IMR-90 (cell line): ENCODE data around the gene EEF2K. TPM values are rescaled to one million over a fixed set of nuclear protein-coding genes. Genes with fewer than 3 reads are reported as not detected.

Experiments
- ATAC-seq: fragments of 200-7000 bp; cut with Tn5 transposase; 2 replicates; pipeline ENCODE4 v1.9.1; 2020; ENCODE audit warnings: low read depth, mild to moderate bottlenecking, moderate library complexity
- BruUV-seq: library from RNA; stranded (reverse); fragments of 400-500 nt; replicated peaks from 2 replicates; lab custom pipeline; 2021; lab: Mats Ljungman, UMichigan
- CTCF ChIA-PET: fragments of 300-600 bp; formaldehyde crosslinking; extraction: SDS; loops from one replicate; lab custom pipeline; 2021; ENCODE audit warnings: antibody characterized with exemption; lab: Yijun Ruan, JAX
- POLR2A ChIA-PET: fragments of 300-600 bp; sonication (Branson Sonifier 250); formaldehyde crosslinking; loops from one replicate; lab custom pipeline; 2022; ENCODE audit warnings: antibody characterized with exemption; ENCODE audit not compliant: unreplicated experiment; lab: Charles Lee
- DNase-seq: peaks from one replicate; pipeline ENCODE4 v3.0.0; 2013
- H2AFZ ChIP-seq: replicated peaks from 2 replicates; pipeline ENCODE3; 2013; ENCODE audit warnings: low read length, mild to moderate bottlenecking; ENCODE audit not compliant: poor library complexity
- H2AK5ac ChIP-seq: 2 replicates; pipeline ENCODE4 v1.6.1; 2013; ENCODE audit warnings: low read depth, low read length, inconsistent platforms
- H2AK9ac ChIP-seq: replicated peaks from 2 replicates; pipeline ENCODE3; 2013; ENCODE audit warnings: mild to moderate bottlenecking, low read depth, low read length, moderate library complexity; ENCODE audit not compliant: poor library complexity
- H2BK120ac ChIP-seq: 2 replicates; pipeline ENCODE4 v1.6.1; 2013; ENCODE audit warnings: low read depth, low read length, inconsistent platforms
- H2BK15ac ChIP-seq: 3 replicates; pipeline ENCODE4 v1.6.1; 2013; ENCODE audit warnings: low read depth, low read length, inconsistent platforms
- H2BK20ac ChIP-seq: 2 replicates; pipeline ENCODE4 v1.6.1; 2013; ENCODE audit warnings: low read depth, mild to moderate bottlenecking, inconsistent platforms, low read length, moderate library complexity
- H2BK5ac ChIP-seq: 2 replicates; pipeline ENCODE4 v1.6.1; 2013; ENCODE audit warnings: mild to moderate bottlenecking, low read depth, low read length, inconsistent platforms; ENCODE audit not compliant: poor library complexity, severe bottlenecking
- H3K14ac ChIP-seq: replicated peaks from 2 replicates; pipeline ENCODE4 v1.6.1; 2013; ENCODE audit warnings: low read depth, low read length, inconsistent platforms
- H3K18ac ChIP-seq: 2 replicates; pipeline ENCODE4 v1.6.1; 2013; ENCODE audit warnings: low read depth, low read length, control low read depth
- H3K23ac ChIP-seq: 2 replicates; pipeline ENCODE4 v1.6.1; 2013; ENCODE audit warnings: low read depth, low read length, inconsistent platforms
- H3K27ac ChIP-seq: 2 replicates; pipeline ENCODE4 v1.5.1; 2013; ENCODE audit warnings: mild to moderate bottlenecking, control low read depth, low read length; ENCODE audit not compliant: insufficient read depth
- H3K27me3 ChIP-seq: 2 replicates; pipeline ENCODE4 v1.6.1; 2013; ENCODE audit warnings: low read length; ENCODE audit not compliant: control insufficient read depth, insufficient read depth
- H3K36me3 ChIP-seq: 2 replicates; pipeline ENCODE4 v1.6.1; 2013; ENCODE audit warnings: low read length, mixed read lengths; ENCODE audit not compliant: control insufficient read depth, insufficient read depth
- H3K4ac ChIP-seq: 2 replicates; pipeline ENCODE4 v1.6.1; 2013; ENCODE audit warnings: low read depth, low read length, inconsistent platforms
- H3K4me1 ChIP-seq: 2 replicates; pipeline ENCODE4 v1.6.1; 2013; ENCODE audit warnings: low read length, mixed read lengths; ENCODE audit not compliant: control insufficient read depth, insufficient read depth
- H3K4me2 ChIP-seq: 2 replicates; pipeline ENCODE4 v1.6.1; 2013; ENCODE audit warnings: low read depth, mild to moderate bottlenecking, control low read depth, low read length, moderate library complexity
- H3K4me3 ChIP-seq: 2 replicates; pipeline ENCODE4 v1.5.1; 2013; ENCODE audit warnings: low read depth, mild to moderate bottlenecking, control low read depth, low read length, moderate library complexity; ENCODE audit not compliant: insufficient read depth
- H3K56ac ChIP-seq: 2 replicates; pipeline ENCODE4 v1.6.1; 2013; ENCODE audit warnings: low read length, inconsistent platforms; ENCODE audit not compliant: insufficient read depth; ENCODE audit errors: extremely low read depth
- H3K79me1 ChIP-seq, 2 experiments: 2 replicates each; pipeline ENCODE4 v1.6.1; 2013; ENCODE audit warnings: low read length in 2 of 2, inconsistent platforms in 1 of 2, low read depth in 1 of 2
- H3K9ac ChIP-seq: 2 replicates; pipeline ENCODE4 v1.6.1; 2013; ENCODE audit warnings: low read depth, low read length, control low read depth
- H3K9me1 ChIP-seq: 2 replicates; pipeline ENCODE4 v1.6.1; 2013; ENCODE audit warnings: low read length, inconsistent platforms; ENCODE audit not compliant: insufficient read depth
- H3K9me3 ChIP-seq: 2 replicates; pipeline ENCODE4 v1.6.1; 2013; ENCODE audit warnings: low read length; ENCODE audit not compliant: control insufficient read depth, insufficient read depth
- H4K20me1 ChIP-seq: 2 replicates; pipeline ENCODE4 v1.6.1; 2013; ENCODE audit warnings: low read length, inconsistent platforms; ENCODE audit not compliant: insufficient read depth
- H4K5ac ChIP-seq: 2 replicates; pipeline ENCODE4 v1.6.1; 2013; ENCODE audit warnings: mild to moderate bottlenecking, low read depth, low read length, control low read depth
- H4K8ac ChIP-seq, 2 experiments: 2 replicates each; pipeline ENCODE4 v1.6.1; 2013; ENCODE audit warnings: low read depth in 2 of 2, low read length in 2 of 2, control low read depth in 1 of 2, inconsistent platforms in 1 of 2
- H4K91ac ChIP-seq: 2 replicates; pipeline ENCODE4 v1.6.1; 2013; ENCODE audit warnings: low read depth, low read length, inconsistent platforms; ENCODE audit not compliant: insufficient read depth
- CEBPB ChIP-seq: IDR thresholded peaks from 2 replicates; pipeline ENCODE4 v1.6.1; 2012; ENCODE audit warnings: low read depth, low read length, improper control_type of control experiment
- CHD1 ChIP-seq: IDR thresholded peaks from 2 replicates; pipeline ENCODE4 v1.6.1; 2012; ENCODE audit warnings: low read depth, low read length, improper control_type of control experiment
- MAZ ChIP-seq: IDR thresholded peaks from 2 replicates; pipeline ENCODE4 v1.6.1; 2012; ENCODE audit warnings: low read depth, mild to moderate bottlenecking, low read length, improper control_type of control experiment, moderate library complexity, borderline replicate concordance
- MXI1 ChIP-seq: IDR thresholded peaks from 2 replicates; pipeline ENCODE4 v1.6.1; 2012; ENCODE audit warnings: low read depth, mild to moderate bottlenecking, low read length, moderate library complexity, borderline replicate concordance
- RAD21 ChIP-seq: IDR thresholded peaks from 2 replicates; pipeline ENCODE4 v1.6.1; 2012; ENCODE audit warnings: low read length, improper control_type of control experiment
- WGBS, 2 experiments: methylation state at CpG; one replicate each; pipeline versions ENCODE4 v1.1.5 to v1.1.7; 2013; ENCODE audit warnings: missing lambda C conversion rate in 2 of 2; ENCODE audit not compliant: insufficient read length in 1 of 2; ENCODE audit errors: extremely low coverage in 2 of 2; 5-methylcytosine and 5-hydroxymethylcytosine counted together
- dilution Hi-C: fragments of 300-500 bp; cut with HindIII; formaldehyde crosslinking; loops from one replicate; pipeline ENCODE4 v1.14.3; 2018; ENCODE audit warnings: low sequenced_read_pairs; ENCODE audit not compliant: unreplicated experiment
- in situ Hi-C: fragments of 300-500 bp; cut with MboI; formaldehyde crosslinking; loops from 3 replicates; pipeline ENCODE4 v1.14.3; 2019; ENCODE audit warnings: low sequenced_read_pairs, inconsistent platforms, mixed read lengths
- intact Hi-C: fragments of 100-400 bp; cut with micrococcal nuclease; formaldehyde crosslinking; loops from 2 replicates; pipeline ENCODE4 v1.10.0; 2022
- polyA plus RNA-seq, 3 experiments: library from polyadenylated mRNA; depleted of rRNA; stranded (reverse); fragments of >200 nt; gene quantifications; 2 replicates each; pipeline ENCODE4 v1.2.3, GENCODE V29; 2012; ENCODE audit warnings: low replicate concordance in 1 of 3
- total RNA-seq: library from RNA; depleted of rRNA; stranded (reverse); fragments of >200 nt; gene quantifications from 2 replicates; pipeline ENCODE4 v1.2.3, GENCODE V29; 2012

Gene EEF2K
- total and polyA plus RNA-seq, 2 of the 4 experiments (the other 2 are of a cell fraction): 9.7 to 16.5 TPM

DNA sequence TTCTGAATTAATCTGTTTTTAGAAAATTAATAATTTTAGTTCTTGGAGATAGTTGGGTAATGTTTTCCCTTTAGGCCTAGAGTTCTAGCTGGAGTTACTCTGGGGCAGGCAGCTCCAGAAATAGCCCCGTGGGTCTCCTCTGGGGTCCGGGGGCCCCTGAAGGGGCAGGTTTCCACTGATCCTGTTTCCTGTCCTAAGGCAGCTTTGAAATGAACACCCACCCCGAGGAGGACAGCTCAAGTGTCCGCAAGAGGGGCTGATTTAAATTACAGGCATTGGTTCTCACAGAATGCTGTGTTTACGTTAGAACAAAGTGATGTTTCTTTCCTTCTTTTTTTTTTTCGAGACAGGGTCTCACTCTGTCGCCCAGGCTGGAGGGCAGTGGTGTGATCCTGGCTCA is 23.8 kb downstream of the EEF2K start:
- peaks cover 12% of the 10 kb centered on the region for H3K36me3 ChIP-seq
- H3K14ac ChIP-seq: no peak overlapping the region
- H3K27ac ChIP-seq: no peak overlapping the region
- no peak overlapping the region for H4K91ac ChIP-seq
- H4K20me1 ChIP-seq: peaks cover 14% of the 10 kb centered on the region
- no peak for DNase-seq
- H2BK120ac ChIP-seq: no peak overlapping the region
- no peak overlapping the region for H2AK9ac ChIP-seq
- H2AK5ac ChIP-seq: no peak overlapping the region
- intact Hi-C loops (no loop called here), in situ Hi-C loops (no loop called here), dilution Hi-C loops (no loop called here)
- no peaks in the 10 kb centered on the region for H3K4me1 ChIP-seq
- H2AFZ ChIP-seq: no peak overlapping the region
- no peak overlapping the region for H2BK15ac ChIP-seq
- H3K56ac ChIP-seq: no peak overlapping the region
- no peak overlapping the region for H3K23ac ChIP-seq
- no peak overlapping the region for H2BK20ac ChIP-seq
- BruUV-seq: no TSS peak
- H3K9me1 ChIP-seq: peaks cover 3% of the 10 kb centered on the region
- H4K8ac ChIP-seq: no peak overlapping the region
- no peaks in the 10 kb centered on the region for H3K9me3 ChIP-seq
- H4K5ac ChIP-seq: no peak overlapping the region
- POLR2A ChIA-PET: no interaction called here
- H3K9ac ChIP-seq: no peak overlapping the region
- no peaks in the 10 kb centered on the region for H3K27me3 ChIP-seq
- ATAC-seq: no peak
- H2BK5ac ChIP-seq: no peak overlapping the region
- H3K4me3 ChIP-seq: no peak overlapping the region
- CTCF ChIA-PET: no interaction called here
- whole genome bisulfite sequencing, 2 experiments: 54% methylated on average over 4 of the region's 7 CpGs; no CpG with 5 or more reads in 1 of the 2 experiments
- H3K79me1 ChIP-seq: peaks cover 9 to 24% of the 10 kb centered on the region in 2 experiments; a peak in 3 of 4 replicates
- H3K4me2 ChIP-seq: no peak overlapping the region
- TF ChIP-seq MAZ (no peak), CHD1 (no peak), RAD21 (no peak), CEBPB (no peak), MXI1 (no peak)
- H3K18ac ChIP-seq: no peak overlapping the region
- no peak overlapping the region for H3K4ac ChIP-seq
